Calu3 (cell line): ENCODE measurements around the gene LDLRAP1. TPM values are rescaled to one million over a fixed set of nuclear protein-coding genes. Genes with fewer than 3 reads are reported as not detected.

Source experiments
- BruUV-seq: library from RNA; stranded (reverse); fragments of 400-500 nt; replicated peaks from 2 replicates; lab custom pipeline; 2021; lab: Mats Ljungman, UMichigan
- CTCF ChIA-PET: fragments of 300-600 bp; sonication (Branson Sonifier 250); formaldehyde crosslinking; loops from one replicate; lab custom pipeline; 2022; ENCODE audit warnings: antibody characterized with exemption; lab: Charles Lee
- DNase-seq: peaks from one replicate; pipeline ENCODE4 v3.0.0; 2022
- H3K27ac Mint-ChIP-seq: one replicate; pipeline ENCODE4 v1.8.0; 2022; ENCODE audit warnings: mixed read lengths; ENCODE audit not compliant: unreplicated experiment
- H3K27me3 Mint-ChIP-seq: one replicate; pipeline ENCODE4 v1.8.0; 2022; ENCODE audit warnings: mixed read lengths; ENCODE audit not compliant: unreplicated experiment
- H3K36me3 Mint-ChIP-seq: one replicate; pipeline ENCODE4 v1.8.0; 2022; ENCODE audit warnings: mild to moderate bottlenecking, moderate library complexity, mixed read lengths; ENCODE audit not compliant: insufficient read depth, unreplicated experiment
- H3K4me1 Mint-ChIP-seq: one replicate; pipeline ENCODE4 v1.8.0; 2022; ENCODE audit warnings: mild to moderate bottlenecking, low read depth, mixed read lengths; ENCODE audit not compliant: unreplicated experiment
- H3K4me3 Mint-ChIP-seq: one replicate; pipeline ENCODE4 v1.8.0; 2022; ENCODE audit warnings: mild to moderate bottlenecking, low read depth, moderate library complexity, mixed read lengths; ENCODE audit not compliant: unreplicated experiment
- H3K9me3 Mint-ChIP-seq: one replicate; pipeline ENCODE4 v1.8.0; 2022; ENCODE audit warnings: low read depth, mixed read lengths; ENCODE audit not compliant: unreplicated experiment
- intact Hi-C: fragments of 100-400 bp; cut with micrococcal nuclease; formaldehyde crosslinking; loops from one replicate; pipeline ENCODE4 v1.10.0; 2022; ENCODE audit not compliant: unreplicated experiment
- total RNA-seq: library from RNA; stranded (reverse); gene quantifications from 2 replicates; pipeline ENCODE4 v1.2.3, GENCODE V29; 2022
- TF ChIP-seq, protein P1 (sequence below): fragments of 200-600 bp; IDR thresholded peaks from one replicate; pipeline ENCODE4 v1.8.0; 2022; ENCODE audit warnings: antibody characterized with exemption; ENCODE audit not compliant: unreplicated experiment

Gene LDLRAP1
- total RNA-seq, 1 experiment from 2014 or later, result 8.3 TPM

DNA sequence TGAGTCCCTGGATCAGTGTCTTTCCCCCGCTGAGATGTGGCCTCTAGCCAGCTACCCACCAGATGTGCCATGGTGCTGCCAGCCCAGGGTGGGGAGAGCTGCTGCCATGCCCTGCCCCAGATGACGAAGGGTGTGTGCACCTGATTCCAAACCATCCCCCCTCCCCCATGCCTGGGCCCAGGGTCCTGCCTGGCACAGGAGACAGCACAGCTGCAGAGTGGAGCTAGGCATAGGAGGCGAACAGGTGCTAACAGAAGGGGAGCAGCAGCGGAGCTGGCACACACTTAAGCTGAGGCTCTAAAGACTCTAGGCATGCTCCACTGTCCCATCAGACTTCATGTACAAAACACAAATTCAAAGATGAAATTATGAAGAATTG lies 9.0 kb upstream of the LDLRAP1 start:
- H3K36me3 Mint-ChIP-seq, result no peaks in the 10 kb centered on the region
- peaks cover 31% of the 10 kb centered on the region for H3K27me3 Mint-ChIP-seq
- H3K4me1 Mint-ChIP-seq, result peaks cover 9% of the 10 kb centered on the region
- TF ChIP-seq, protein P1, sequence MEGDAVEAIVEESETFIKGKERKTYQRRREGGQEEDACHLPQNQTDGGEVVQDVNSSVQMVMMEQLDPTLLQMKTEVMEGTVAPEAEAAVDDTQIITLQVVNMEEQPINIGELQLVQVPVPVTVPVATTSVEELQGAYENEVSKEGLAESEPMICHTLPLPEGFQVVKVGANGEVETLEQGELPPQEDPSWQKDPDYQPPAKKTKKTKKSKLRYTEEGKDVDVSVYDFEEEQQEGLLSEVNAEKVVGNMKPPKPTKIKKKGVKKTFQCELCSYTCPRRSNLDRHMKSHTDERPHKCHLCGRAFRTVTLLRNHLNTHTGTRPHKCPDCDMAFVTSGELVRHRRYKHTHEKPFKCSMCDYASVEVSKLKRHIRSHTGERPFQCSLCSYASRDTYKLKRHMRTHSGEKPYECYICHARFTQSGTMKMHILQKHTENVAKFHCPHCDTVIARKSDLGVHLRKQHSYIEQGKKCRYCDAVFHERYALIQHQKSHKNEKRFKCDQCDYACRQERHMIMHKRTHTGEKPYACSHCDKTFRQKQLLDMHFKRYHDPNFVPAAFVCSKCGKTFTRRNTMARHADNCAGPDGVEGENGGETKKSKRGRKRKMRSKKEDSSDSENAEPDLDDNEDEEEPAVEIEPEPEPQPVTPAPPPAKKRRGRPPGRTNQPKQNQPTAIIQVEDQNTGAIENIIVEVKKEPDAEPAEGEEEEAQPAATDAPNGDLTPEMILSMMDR, result no peak
- no TSS peak for BruUV-seq
- H3K9me3 Mint-ChIP-seq, result no peaks in the 10 kb centered on the region
- no peak overlapping the region for H3K27ac Mint-ChIP-seq
- CTCF ChIA-PET, result no interaction called here
- intact Hi-C loops, result no loop called here
- DNase-seq, result no peak
- no peak overlapping the region for H3K4me3 Mint-ChIP-seq

DNA sequence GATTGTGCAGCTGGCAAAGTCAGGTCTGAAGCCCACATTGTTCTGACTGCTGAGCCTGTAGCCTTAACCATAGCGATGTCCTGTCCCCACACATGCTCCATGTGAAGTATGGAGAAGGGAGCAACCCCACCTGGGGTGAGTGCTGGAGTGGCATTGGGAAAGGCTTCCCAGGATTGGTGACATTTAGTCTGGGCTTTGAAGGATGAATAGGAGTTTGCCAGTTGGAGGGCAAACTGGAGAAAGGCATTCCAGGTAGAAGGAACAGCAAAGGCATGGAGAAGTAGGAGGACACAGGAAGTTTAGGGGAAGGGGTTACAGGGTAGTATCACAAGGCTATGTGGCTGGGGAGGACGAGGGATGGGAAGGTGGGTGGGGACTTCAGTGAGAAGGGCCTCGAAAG lies 7.3 kb upstream of the LDLRAP1 start:
- H3K27ac Mint-ChIP-seq, result no peak overlapping the region
- DNase-seq, result no peak
- H3K4me3 Mint-ChIP-seq, result no peak overlapping the region
- intact Hi-C loops, result no loop called here
- no TSS peak for BruUV-seq
- peaks cover 25% of the 10 kb centered on the region for H3K27me3 Mint-ChIP-seq
- H3K36me3 Mint-ChIP-seq, result no peaks in the 10 kb centered on the region
- CTCF ChIA-PET, result no interaction called here
- H3K9me3 Mint-ChIP-seq, result no peaks in the 10 kb centered on the region
- H3K4me1 Mint-ChIP-seq, result peaks cover 9% of the 10 kb centered on the region
- TF ChIP-seq, protein P1, result no peak

DNA sequence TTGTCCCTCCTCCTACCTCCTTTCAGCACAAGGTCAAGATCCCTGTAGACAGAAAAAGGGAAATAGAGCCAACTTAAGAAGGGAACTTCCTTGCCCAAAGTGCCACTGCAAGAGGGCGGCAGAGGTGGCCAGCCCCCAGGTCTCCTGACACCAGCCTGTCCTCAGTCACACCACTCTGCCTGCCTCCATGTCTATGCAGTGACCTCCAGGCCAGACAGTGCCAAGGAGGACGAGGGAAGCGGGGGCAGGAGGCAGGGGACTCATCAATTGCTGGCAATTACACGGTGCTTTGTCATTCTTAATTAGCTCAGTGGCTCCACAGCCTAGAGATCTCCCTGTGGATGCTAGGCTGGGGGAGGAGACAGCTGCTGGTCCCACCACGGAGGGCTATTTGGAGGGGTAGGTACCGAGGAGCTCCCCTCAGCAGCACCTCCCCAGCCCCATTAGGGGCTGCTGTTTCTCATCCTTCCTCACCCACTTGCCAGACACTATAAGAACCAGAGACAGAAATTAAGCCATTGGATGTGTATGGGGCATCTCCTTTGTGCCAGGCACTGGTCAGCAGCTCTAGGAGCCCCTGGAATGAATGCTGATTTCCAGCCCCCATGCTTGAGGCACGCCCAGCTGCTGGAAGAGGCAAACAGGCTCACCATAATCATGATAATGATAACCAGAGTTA lies 6.1 kb upstream of the LDLRAP1 start:
- CTCF ChIA-PET, result no interaction called here
- intact Hi-C loops, result no loop called here

DNA sequence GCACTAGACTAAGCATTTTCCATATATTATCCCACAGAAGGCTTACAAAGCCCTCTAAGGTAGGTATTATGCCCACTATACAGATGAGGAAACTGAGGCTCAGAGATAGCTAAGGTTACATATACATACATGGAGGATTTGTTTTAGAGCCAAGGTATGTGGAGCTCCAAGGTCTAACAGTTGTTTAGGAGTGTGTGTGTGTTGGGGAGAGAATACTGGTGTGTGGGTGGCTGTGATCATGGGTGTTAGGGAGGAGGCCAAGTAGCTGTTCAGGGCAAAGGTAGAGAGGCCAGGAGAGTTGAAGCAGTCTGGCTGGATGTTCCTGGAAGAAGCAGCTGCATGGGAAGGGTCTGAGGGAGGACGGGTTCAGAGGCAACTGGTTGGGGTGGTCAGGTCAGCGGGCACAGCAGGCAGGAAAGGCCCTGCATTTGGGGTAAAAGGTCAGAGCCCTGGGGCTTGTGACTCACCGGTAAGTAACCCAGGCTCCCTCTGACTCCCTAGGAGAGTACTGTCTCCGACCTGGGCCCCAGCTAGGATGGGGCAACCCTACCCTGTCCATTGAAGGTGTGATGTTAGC lies 5.1 kb upstream of the LDLRAP1 start:
- CTCF ChIA-PET, result no interaction called here
- Mint-ChIP-seq H3K36me3 (peaks cover 3% of the 10 kb centered on the region), H3K4me1 (peaks cover 9% of the 10 kb centered on the region), H3K27me3 (peaks cover 21% of the 10 kb centered on the region), H3K27ac (peak overlapping the region; percentile 59), H3K4me3 (no peak overlapping the region), H3K9me3 (no peaks in the 10 kb centered on the region)
- intact Hi-C loops, result no loop called here
- BruUV-seq, result no TSS peak
- DNase-seq, result no peak
- TF ChIP-seq, protein P1, result no peak

More for the DNA sequence above, 6.1 kb upstream of the LDLRAP1 start:
- TF ChIP-seq, protein P1, result no peak
- BruUV-seq, result no TSS peak
- Mint-ChIP-seq H3K27ac (no peak overlapping the region), H3K36me3 (peaks cover 3% of the 10 kb centered on the region), H3K4me1 (peaks cover 9% of the 10 kb centered on the region), H3K4me3 (no peak overlapping the region), H3K27me3 (peaks cover 21% of the 10 kb centered on the region), H3K9me3 (no peaks in the 10 kb centered on the region)
- DNase-seq, result no peak
